Camera-type eye (tissue), 1 donor: ENCODE data around the gene USP20. TPM values are rescaled to one million over a fixed set of nuclear protein-coding genes. Genes with fewer than 3 reads are reported as not detected.

Source experiments
- total RNA-seq: library from RNA; depleted of rRNA; stranded (reverse); fragments of >200 nt; gene quantifications from one replicate; pipeline ENCODE4 v1.2.3, GENCODE V29; 2014

Gene USP20
- 20.7 TPM for total RNA-seq

GRCh38 chr9:129835128-129835859, at the start of gene USP20, which contains the start of gene C9orf78:
Gene USP20 (plus strand): TSS chr9:129835458. CDS start chr9:129852556, 17,098 bp downstream.
Gene C9orf78 (minus strand): TSS chr9:129835275. CDS start chr9:129835221, 54 bp downstream.

GRCh38 chr9:129802833-129803675, 32.2 kb upstream of the USP20 start, which contains the start of gene TOR1B:
Gene TOR1B (plus strand): TSS chr9:129803184. CDS start chr9:129803213, 29 bp downstream.

GRCh38 chr9:129823935-129824601, 11.2 kb upstream of the USP20 start, which contains the start of gene TOR1A:
Gene TOR1A (minus strand): TSS chr9:129824136. CDS start chr9:129824085, 51 bp downstream.

Other genes starting within 250 kb of the USP20 start
- 0.71 TPM for gene C9orf50, start 214.4 kb upstream of the USP20 start, total RNA-seq
- gene NTMT1, start 209.3 kb upstream of the USP20 start, total RNA-seq = 13.7 TPM
- gene ASB6, start 193.3 kb upstream of the USP20 start, total RNA-seq = 22.5 TPM
- gene PRRX2, start 169.8 kb upstream of the USP20 start, total RNA-seq = 7.9 TPM
- gene PTGES, start 82.4 kb upstream of the USP20 start, total RNA-seq = 8.9 TPM
- gene TOR1B, start 32.3 kb upstream of the USP20 start, total RNA-seq = 43.3 TPM
- gene TOR1A, start 11.3 kb upstream of the USP20 start, total RNA-seq = 33.4 TPM
- gene C9orf78, start 183 bp upstream of the USP20 start, total RNA-seq = 57.0 TPM
- 62.3 TPM for gene FNBP1, start 207.7 kb downstream of the USP20 start, total RNA-seq
- 45.4 TPM for gene GPR107, start 218.4 kb downstream of the USP20 start, total RNA-seq